ENCODE data around the gene CUTA.

CUTA gene

GRCh38 chr6:33451606-33452005, 33.7 kb upstream of the CUTA start:
- H3K9ac ChIP-seq (ENCODE audit: low read length), result no peak overlapping the region
- H3K27me3 ChIP-seq (ENCODE audit: control insufficient read depth, insufficient read depth, low read length), result no peaks in the 10 kb centered on the region
- peaks cover 8% of the 10 kb centered on the region for H3K4me1 ChIP-seq (ENCODE audit: control insufficient read depth, insufficient read depth, low read length)
- no peaks in the 10 kb centered on the region for H3K9me3 ChIP-seq (ENCODE audit: control insufficient read depth, insufficient read depth, low read depth, low read length)
- H3K27ac ChIP-seq (ENCODE audit: low read depth, low read length), result no peak overlapping the region
- no peak overlapping the region for H3K4me3 ChIP-seq (ENCODE audit: low read depth, low read length)
- peaks cover 67% of the 10 kb centered on the region for H3K36me3 ChIP-seq (ENCODE audit: control insufficient read depth, insufficient read depth, low read length)

- Histone ChIP-seq H3K27ac (ENCODE audit: low read depth, low read length) (no peak overlapping the region), H3K9ac (ENCODE audit: low read length) (no peak overlapping the region), H3K27me3 (ENCODE audit: control insufficient read depth, insufficient read depth, low read length) (no peaks in the 10 kb centered on the region), H3K9me3 (ENCODE audit: control insufficient read depth, insufficient read depth, low read depth, low read length) (no peaks in the 10 kb centered on the region), H3K4me3 (ENCODE audit: low read depth, low read length) (no peak overlapping the region), H3K4me1 (ENCODE audit: control insufficient read depth, insufficient read depth, low read length) (peaks cover 8% of the 10 kb centered on the region), H3K36me3 (ENCODE audit: control insufficient read depth, insufficient read depth, low read length) (peaks cover 66% of the 10 kb centered on the region)
Measured at GRCh38 chr6:33450434-33450833, 32.5 kb upstream of the CUTA start.

- Histone ChIP-seq H3K27ac (ENCODE audit: low read depth, low read length) (no peak overlapping the region), H3K9ac (ENCODE audit: low read length) (no peak overlapping the region), H3K4me3 (ENCODE audit: low read depth, low read length) (no peak overlapping the region), H3K9me3 (ENCODE audit: control insufficient read depth, insufficient read depth, low read depth, low read length) (no peaks in the 10 kb centered on the region), H3K27me3 (ENCODE audit: control insufficient read depth, insufficient read depth, low read length) (no peaks in the 10 kb centered on the region), H3K4me1 (ENCODE audit: control insufficient read depth, insufficient read depth, low read length) (no peaks in the 10 kb centered on the region), H3K36me3 (ENCODE audit: control insufficient read depth, insufficient read depth, low read length) (peaks cover 94% of the 10 kb centered on the region)
Measured at GRCh38 chr6:33446356-33446755, 28.4 kb upstream of the CUTA start.

GRCh38 chr6:33445119-33445603, 27.3 kb upstream of the CUTA start:
- Histone ChIP-seq H3K27ac (ENCODE audit: low read depth, low read length) (no peak overlapping the region), H3K36me3 (ENCODE audit: control insufficient read depth, insufficient read depth, low read length) (peaks cover 96% of the 10 kb centered on the region), H3K27me3 (ENCODE audit: control insufficient read depth, insufficient read depth, low read length) (no peaks in the 10 kb centered on the region), H3K4me1 (ENCODE audit: control insufficient read depth, insufficient read depth, low read length) (no peaks in the 10 kb centered on the region), H3K9ac (ENCODE audit: low read length) (no peak overlapping the region), H3K9me3 (ENCODE audit: control insufficient read depth, insufficient read depth, low read depth, low read length) (no peaks in the 10 kb centered on the region), H3K4me3 (ENCODE audit: low read depth, low read length) (no peak overlapping the region)

- no peak overlapping the region for H3K4me3 ChIP-seq (ENCODE audit: low read depth, low read length)
- no peak overlapping the region for H3K27ac ChIP-seq (ENCODE audit: low read depth, low read length)
- peaks cover 94% of the 10 kb centered on the region for H3K36me3 ChIP-seq (ENCODE audit: control insufficient read depth, insufficient read depth, low read length)
- H3K4me1 ChIP-seq (ENCODE audit: control insufficient read depth, insufficient read depth, low read length), result no peaks in the 10 kb centered on the region
- H3K9ac ChIP-seq (ENCODE audit: low read length), result no peak overlapping the region
- H3K9me3 ChIP-seq (ENCODE audit: control insufficient read depth, insufficient read depth, low read depth, low read length), result no peaks in the 10 kb centered on the region
- H3K27me3 ChIP-seq (ENCODE audit: control insufficient read depth, insufficient read depth, low read length), result no peaks in the 10 kb centered on the region
Measured at GRCh38 chr6:33443619-33444504, 26.0 kb upstream of the CUTA start.

- Histone ChIP-seq H3K9ac (ENCODE audit: low read length) (no peak overlapping the region), H3K4me3 (ENCODE audit: low read depth, low read length) (no peak overlapping the region), H3K9me3 (ENCODE audit: control insufficient read depth, insufficient read depth, low read depth, low read length) (no peaks in the 10 kb centered on the region), H3K27ac (ENCODE audit: low read depth, low read length) (no peak overlapping the region), H3K36me3 (ENCODE audit: control insufficient read depth, insufficient read depth, low read length) (peaks cover 94% of the 10 kb centered on the region), H3K27me3 (ENCODE audit: control insufficient read depth, insufficient read depth, low read length) (no peaks in the 10 kb centered on the region), H3K4me1 (ENCODE audit: control insufficient read depth, insufficient read depth, low read length) (no peaks in the 10 kb centered on the region)
Measured at GRCh38 chr6:33443025-33443424, 25.1 kb upstream of the CUTA start.

GRCh38 chr6:33442283-33442682, 24.4 kb upstream of the CUTA start:
- Histone ChIP-seq H3K4me1 (ENCODE audit: control insufficient read depth, insufficient read depth, low read length) (no peaks in the 10 kb centered on the region), H3K9me3 (ENCODE audit: control insufficient read depth, insufficient read depth, low read depth, low read length) (no peaks in the 10 kb centered on the region), H3K27me3 (ENCODE audit: control insufficient read depth, insufficient read depth, low read length) (no peaks in the 10 kb centered on the region), H3K27ac (ENCODE audit: low read depth, low read length) (no peak overlapping the region), H3K4me3 (ENCODE audit: low read depth, low read length) (no peak overlapping the region), H3K36me3 (ENCODE audit: control insufficient read depth, insufficient read depth, low read length) (peaks cover 94% of the 10 kb centered on the region), H3K9ac (ENCODE audit: low read length) (no peak overlapping the region)

GRCh38 chr6:33441457-33441856, 23.6 kb upstream of the CUTA start:
- Histone ChIP-seq H3K36me3 (ENCODE audit: control insufficient read depth, insufficient read depth, low read length) (peaks cover 94% of the 10 kb centered on the region), H3K27me3 (ENCODE audit: control insufficient read depth, insufficient read depth, low read length) (no peaks in the 10 kb centered on the region), H3K4me1 (ENCODE audit: control insufficient read depth, insufficient read depth, low read length) (no peaks in the 10 kb centered on the region)

GRCh38 chr6:33440649-33441309, 22.9 kb upstream of the CUTA start:
- Histone ChIP-seq H3K9me3 (ENCODE audit: control insufficient read depth, insufficient read depth, low read depth, low read length) (no peaks in the 10 kb centered on the region), H3K9ac (ENCODE audit: low read length) (no peak overlapping the region), H3K27ac (ENCODE audit: low read depth, low read length) (no peak overlapping the region), H3K4me1 (ENCODE audit: control insufficient read depth, insufficient read depth, low read length) (no peaks in the 10 kb centered on the region), H3K27me3 (ENCODE audit: control insufficient read depth, insufficient read depth, low read length) (no peaks in the 10 kb centered on the region), H3K4me3 (ENCODE audit: low read depth, low read length) (no peak overlapping the region), H3K36me3 (ENCODE audit: control insufficient read depth, insufficient read depth, low read length) (peaks cover 94% of the 10 kb centered on the region)

More at GRCh38 chr6:33441457-33441856, 23.6 kb upstream of the CUTA start:
- Histone ChIP-seq H3K4me3 (ENCODE audit: low read depth, low read length) (no peak overlapping the region), H3K9me3 (ENCODE audit: control insufficient read depth, insufficient read depth, low read depth, low read length) (no peaks in the 10 kb centered on the region), H3K27ac (ENCODE audit: low read depth, low read length) (no peak overlapping the region), H3K9ac (ENCODE audit: low read length) (no peak overlapping the region)

GRCh38 chr6:33439956-33440648, 22.2 kb upstream of the CUTA start:
- Histone ChIP-seq H3K27ac (ENCODE audit: low read depth, low read length) (no peak overlapping the region), H3K4me1 (ENCODE audit: control insufficient read depth, insufficient read depth, low read length) (no peaks in the 10 kb centered on the region), H3K27me3 (ENCODE audit: control insufficient read depth, insufficient read depth, low read length) (no peaks in the 10 kb centered on the region), H3K9ac (ENCODE audit: low read length) (no peak overlapping the region), H3K36me3 (ENCODE audit: control insufficient read depth, insufficient read depth, low read length) (peaks cover 95% of the 10 kb centered on the region), H3K9me3 (ENCODE audit: control insufficient read depth, insufficient read depth, low read depth, low read length) (no peaks in the 10 kb centered on the region), H3K4me3 (ENCODE audit: low read depth, low read length) (no peak overlapping the region)
